ENCODE data around the gene SFRP5.
A peak's percentile ranks its signal among the peaks of the same experiment; 100 is the strongest.

SFRP5 gene

DNA sequence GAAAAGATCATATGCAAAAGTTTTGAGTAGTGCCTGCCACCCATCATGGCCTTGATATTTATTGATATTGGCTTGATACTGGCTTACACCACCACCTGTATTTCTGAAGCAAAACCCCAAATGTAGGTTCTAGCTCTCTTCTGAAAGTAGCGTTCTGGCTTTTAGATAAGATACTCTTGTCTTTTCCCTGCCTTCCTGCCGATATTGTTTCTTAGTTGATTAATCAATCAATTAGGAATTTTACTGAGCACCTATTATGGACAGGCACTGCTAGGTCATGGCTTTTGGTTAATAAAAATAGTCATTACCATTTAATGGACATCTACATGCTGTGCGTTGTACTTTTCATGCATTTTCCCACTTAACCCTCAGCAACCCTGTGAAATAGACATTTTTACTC lies 7.9 kb downstream of the SFRP5 start:
- no peak for DNase-seq

- DNase-seq, result no peak
Observed at GRCh38 chr10:97763411-97763810, 8.4 kb downstream of the SFRP5 start.

- no peak for DNase-seq
Observed at GRCh38 chr10:97762816-97763215, 9.0 kb downstream of the SFRP5 start.

GRCh38 chr10:97762056-97762455 lies 9.7 kb downstream of the SFRP5 start:
- DNase-seq, result no peak

DNA sequence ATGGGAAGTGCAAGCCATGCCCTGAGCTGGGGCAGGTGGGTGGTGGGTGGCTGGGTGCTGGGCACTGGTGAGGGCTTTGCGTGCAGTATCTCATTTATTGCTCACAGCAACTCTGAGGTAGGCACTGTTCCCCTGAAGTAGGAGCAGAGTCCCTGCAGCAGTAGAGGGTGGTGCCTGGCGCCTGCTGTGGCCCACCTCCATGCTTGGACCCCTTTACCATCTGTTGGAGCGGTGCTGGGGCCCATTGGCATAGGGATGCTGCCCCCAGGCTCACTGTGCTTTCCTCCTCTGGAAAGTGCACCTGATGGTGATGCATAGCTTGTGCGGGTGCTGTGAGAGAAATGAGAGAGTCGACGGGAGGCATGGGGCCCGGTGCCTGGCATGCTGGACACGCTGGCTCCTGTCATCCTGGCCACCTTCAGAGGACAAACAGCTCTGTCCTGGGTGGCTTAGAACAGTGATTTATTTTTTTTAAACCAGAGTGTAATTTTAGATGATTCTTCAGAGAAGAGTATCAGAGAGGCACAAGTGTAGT lies 10.4 kb downstream of the SFRP5 start:
- no peak for DNase-seq

DNA sequence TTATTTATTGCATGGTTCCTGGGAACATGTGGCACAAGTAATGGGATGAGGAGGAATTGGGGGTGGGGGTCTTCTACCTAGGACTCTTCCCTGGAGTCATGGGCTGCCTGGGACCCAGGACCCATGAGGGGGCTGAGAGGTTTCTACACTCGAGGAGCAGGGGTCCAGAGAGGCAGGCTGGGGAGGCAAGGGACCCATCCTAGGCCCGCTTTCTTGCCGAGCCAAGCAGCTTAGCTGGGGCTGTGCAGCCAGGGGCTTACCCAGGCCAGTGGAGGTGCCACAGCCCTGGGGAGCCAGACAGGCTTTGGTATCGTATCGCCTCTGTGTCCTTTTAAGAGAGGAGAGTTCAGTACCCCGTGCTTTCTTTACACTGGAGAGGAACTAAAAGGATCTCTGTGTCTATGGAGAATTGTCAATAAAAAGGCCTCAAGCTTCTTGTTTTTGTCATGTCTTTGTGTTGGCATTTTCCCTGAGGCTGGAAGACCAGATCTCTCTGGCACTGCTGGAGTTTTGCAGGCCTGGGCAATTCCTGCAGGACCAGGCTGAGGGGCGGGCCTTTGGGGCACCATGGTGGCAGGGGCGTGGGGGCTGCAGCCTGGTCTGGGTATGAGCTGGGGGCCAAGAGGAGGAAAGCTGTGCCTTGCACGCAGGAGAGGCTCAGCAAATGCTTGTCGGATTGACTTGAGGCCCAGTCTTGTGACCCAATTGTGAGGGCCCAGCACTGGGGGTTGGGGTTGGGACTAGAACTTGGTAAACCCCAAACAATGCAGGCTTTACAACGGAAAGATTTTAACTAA lies 11.1 kb downstream of the SFRP5 start:
- DNase-seq, result no peak

DNA sequence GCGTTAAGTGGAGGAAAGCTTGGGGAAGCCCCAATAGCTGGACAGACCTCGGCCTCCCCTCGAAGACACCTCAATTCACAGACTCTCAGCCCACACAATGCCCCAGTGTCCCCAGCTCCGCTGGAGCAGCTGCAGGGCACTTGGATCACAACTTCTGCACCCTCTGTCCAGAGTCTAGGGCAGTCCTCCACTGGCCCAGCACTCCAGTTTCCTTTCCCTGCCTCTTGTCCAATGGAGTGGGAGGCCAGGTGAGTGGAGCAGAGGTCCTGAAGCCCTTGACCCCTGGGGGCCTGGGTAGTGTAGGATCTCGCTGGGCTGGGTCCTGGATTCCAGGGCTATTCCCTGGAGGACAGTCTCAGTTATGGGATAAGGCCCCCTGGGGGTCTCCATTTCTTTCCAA lies 11.9 kb downstream of the SFRP5 start:
- no peak for DNase-seq

GRCh38 chr10:97759158-97759887 lies 12.5 kb downstream of the SFRP5 start:
- DNase-seq, result peak; percentile 48

DNA sequence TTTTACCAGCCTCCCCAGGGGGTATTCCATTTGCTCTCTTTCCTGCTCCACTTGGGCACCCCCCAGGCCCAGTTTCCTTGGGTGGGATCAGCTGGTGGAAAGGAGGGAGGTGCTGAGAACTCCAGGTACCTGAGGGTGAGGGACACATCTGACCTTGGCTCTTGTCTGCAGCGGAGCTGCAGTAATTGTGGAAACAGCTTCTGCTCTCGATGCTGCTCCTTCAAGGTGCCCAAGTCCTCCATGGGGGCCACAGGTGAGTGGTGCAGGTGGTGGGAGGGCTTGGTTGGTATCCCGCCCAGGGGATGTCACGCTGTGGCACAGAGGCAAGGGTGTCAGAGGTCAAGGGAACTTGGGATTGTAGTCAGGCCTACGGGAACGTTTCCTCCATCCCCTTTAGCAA lies 14.3 kb downstream of the SFRP5 start:
- no peak for DNase-seq

GRCh38 chr10:97755718-97756117 lies 16.1 kb downstream of the SFRP5 start:
- DNase-seq, result no peak

GRCh38 chr10:97754726-97755125 lies 17.1 kb downstream of the SFRP5 start:
- no peak for DNase-seq

GRCh38 chr10:97752956-97753355 lies 18.8 kb downstream of the SFRP5 start:
- no peak for DNase-seq

GRCh38 chr10:97748116-97748515 lies 23.7 kb downstream of the SFRP5 start:
- DNase-seq, result no peak

DNA sequence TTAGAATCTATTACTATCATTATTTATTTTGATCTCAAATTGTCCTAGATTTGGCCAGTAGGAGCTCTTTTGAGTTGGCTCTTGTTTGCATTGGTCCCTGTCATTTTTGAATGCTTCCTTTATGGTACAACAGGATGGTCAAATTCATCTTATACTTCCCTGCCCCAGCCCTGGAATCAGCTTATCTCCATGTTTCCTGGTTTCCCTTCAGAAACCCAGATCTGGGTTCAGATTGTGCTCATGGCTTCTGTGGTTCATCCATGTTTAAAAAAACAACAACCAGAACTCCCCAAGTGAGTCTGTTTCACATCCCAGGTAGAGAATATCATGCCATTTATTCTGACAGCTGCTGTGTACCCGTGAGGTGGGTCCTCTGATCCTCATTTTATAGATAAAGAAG lies 24.2 kb downstream of the SFRP5 start:
- no peak for DNase-seq

GRCh38 chr10:97744405-97745035 lies 27.3 kb downstream of the SFRP5 start:
- no peak for DNase-seq

GRCh38 chr10:97743169-97743943 lies 28.4 kb downstream of the SFRP5 start:
- DNase-seq, result no peak

- no peak for DNase-seq
Observed at GRCh38 chr10:97740613-97741012, 31.2 kb downstream of the SFRP5 start.

DNA sequence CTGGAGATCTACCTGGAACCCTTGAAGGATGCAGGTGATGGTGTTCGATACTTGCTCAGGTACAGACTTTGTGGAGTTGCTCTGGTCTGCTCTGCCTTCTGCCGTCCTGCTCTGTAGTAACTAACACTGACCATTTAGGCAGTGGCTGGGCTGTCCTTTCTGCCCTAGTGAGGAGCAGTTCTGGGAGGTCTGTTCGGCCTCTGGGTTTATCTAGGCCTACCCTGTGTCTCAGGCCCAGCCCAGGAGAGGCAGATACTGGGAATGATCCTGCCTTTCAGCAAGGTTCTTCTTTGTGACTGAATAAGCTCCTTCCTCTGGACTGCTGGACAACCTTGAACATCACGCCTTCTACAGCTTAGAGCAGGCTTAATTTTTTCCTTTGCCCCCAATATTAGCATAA lies 33.2 kb downstream of the SFRP5 start:
- DNase-seq, result no peak

- no peak for DNase-seq
Observed at GRCh38 chr10:97737770-97738265, 34.0 kb downstream of the SFRP5 start.

DNA sequence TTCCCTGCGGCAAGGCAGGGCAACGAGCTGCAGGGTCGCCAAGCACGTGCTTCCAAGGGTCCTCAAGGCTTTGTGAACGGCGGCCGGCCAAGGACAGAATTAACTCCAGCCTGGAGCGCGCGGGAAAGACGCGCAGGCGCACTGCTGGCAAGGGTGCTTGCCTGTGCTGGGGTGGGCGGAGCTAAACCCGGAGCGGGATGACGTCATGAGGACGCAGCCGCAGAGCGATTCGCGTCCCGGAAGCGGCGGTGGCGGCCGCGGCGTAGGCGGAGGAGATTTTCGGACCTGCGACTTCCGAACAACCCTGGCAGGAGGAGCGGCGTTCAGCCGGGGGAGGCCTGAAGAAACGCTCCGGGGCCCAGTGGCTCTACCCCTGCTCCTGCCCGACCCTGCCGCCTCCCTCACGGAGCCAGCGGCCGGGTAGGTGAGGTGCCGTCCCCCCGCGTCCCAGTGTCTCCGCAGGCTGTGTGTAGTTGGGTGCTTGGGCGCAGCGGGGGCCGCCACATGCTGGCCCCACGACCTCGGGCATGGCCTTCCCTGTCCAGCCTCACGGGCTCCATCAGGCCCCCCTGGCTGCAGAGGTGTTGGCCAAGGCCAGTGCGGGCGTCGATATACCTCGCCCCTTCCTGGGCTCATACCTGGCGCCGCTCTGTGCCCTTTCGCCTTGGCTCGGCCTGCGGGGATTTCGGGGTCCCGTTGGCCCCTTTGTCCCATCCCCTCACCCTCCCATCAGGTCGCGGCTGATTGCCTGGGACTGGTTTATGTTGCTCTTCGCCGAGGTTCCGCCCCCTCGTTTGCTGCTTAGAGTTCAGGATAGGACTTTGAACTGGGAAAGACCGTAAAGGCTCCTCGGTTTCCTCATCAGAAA lies 34.7 kb downstream of the SFRP5 start, which contains the start of gene ZFYVE27:
Gene ZFYVE27 (plus strand): TSS at position 227 of the 868 bp plus-strand sequence. CDS start 1,350 bp downstream, outside the sequence.
- DNase-seq, result peak; percentile 97

DNA sequence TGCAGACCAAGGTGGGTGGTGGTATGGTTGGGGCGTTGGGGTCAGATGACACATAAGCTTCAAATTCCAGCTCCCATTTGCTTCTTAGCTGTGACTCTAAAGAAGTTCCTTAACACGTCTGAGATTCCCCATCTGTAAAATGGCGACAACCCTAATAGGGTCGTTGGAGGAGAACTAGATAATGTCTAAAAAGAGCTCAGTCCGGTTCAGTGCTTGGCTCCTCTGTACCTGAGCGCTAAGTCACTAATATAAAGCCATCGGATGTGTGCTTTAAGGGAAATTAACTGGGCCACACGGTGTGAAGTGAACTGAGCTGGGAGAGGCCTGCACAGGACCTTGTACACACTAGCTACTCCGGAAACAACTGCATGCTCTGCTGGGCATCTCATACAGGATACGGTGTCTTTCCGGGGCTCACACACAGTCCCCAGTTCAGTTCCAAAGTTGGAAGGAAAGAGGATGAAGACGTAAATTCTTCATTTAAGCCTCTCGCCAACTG lies 35.3 kb downstream of the SFRP5 start:
- DNase-seq, result no peak

Data from stimulated activated CD4-positive, alpha-beta T cell treated with anti-CD3 and anti-CD28 coated beads, Interleukin-4, amount 100 ng/mL, for 24 hours (primary cell).